Measurements from ENCODE around the gene ACVRL1. TPM values are rescaled to one million over a fixed set of nuclear protein-coding genes. Genes with fewer than 3 reads are reported as not detected.

The ACVRL1 gene
- total RNA-seq, 1 experiment from 2014 or later, result not detected

GRCh38 chr12:51963477-51963876 lies 56.2 kb downstream of the ACVRL1 start:
- Histone ChIP-seq H3K27ac (no peak overlapping the region), H3K79me2 (ENCODE audit: low read depth) (peaks cover 13% of the 10 kb centered on the region), H3K36me3 (ENCODE audit: low read depth) (no peaks in the 10 kb centered on the region; the same call in 1 of the 2 replicates), H2AFZ (no peak overlapping the region), H3F3A (ENCODE audit: insufficient read depth, low read depth) (no peaks in the 10 kb centered on the region; the same call in 1 of the 2 replicates), H3K9me3 (ENCODE audit: insufficient read depth, low read depth) (no peaks in the 10 kb centered on the region), H3K9me2 (ENCODE audit: insufficient read depth) (no peaks in the 10 kb centered on the region), H3K4me2 (no peak overlapping the region), H4K20me1 (ENCODE audit: insufficient read depth) (no peaks in the 10 kb centered on the region; the same call in 1 of the 2 replicates), H3K27me3 (ENCODE audit: insufficient read depth, low read depth) (no peaks in the 10 kb centered on the region), H3K4me3 (no peak overlapping the region), H3K4me1 (replicated peaks; ENCODE audit: insufficient read depth) (no peaks in the 10 kb centered on the region)
- CTCF ChIA-PET, result no interaction called here
- DNase-seq, result no peak
- no TSS peak for BruUV-seq (replicated peaks)
- POLR2A ChIA-PET (ENCODE audit: unreplicated experiment), result no interaction called here
- TF ChIP-seq, protein P1, sequence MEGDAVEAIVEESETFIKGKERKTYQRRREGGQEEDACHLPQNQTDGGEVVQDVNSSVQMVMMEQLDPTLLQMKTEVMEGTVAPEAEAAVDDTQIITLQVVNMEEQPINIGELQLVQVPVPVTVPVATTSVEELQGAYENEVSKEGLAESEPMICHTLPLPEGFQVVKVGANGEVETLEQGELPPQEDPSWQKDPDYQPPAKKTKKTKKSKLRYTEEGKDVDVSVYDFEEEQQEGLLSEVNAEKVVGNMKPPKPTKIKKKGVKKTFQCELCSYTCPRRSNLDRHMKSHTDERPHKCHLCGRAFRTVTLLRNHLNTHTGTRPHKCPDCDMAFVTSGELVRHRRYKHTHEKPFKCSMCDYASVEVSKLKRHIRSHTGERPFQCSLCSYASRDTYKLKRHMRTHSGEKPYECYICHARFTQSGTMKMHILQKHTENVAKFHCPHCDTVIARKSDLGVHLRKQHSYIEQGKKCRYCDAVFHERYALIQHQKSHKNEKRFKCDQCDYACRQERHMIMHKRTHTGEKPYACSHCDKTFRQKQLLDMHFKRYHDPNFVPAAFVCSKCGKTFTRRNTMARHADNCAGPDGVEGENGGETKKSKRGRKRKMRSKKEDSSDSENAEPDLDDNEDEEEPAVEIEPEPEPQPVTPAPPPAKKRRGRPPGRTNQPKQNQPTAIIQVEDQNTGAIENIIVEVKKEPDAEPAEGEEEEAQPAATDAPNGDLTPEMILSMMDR (conservative IDR thresholded peaks at IDR 0.05), result no peak
- no peak for TF ChIP-seq EZH2 (IDR thresholded peaks at IDR 0.05; ENCODE audit: low read depth)
- intact Hi-C loops (cut with micrococcal nuclease; ENCODE audit: unreplicated experiment), result no loop called here

- intact Hi-C loops (cut with micrococcal nuclease; ENCODE audit: unreplicated experiment), result no loop called here
- H3K4me2 ChIP-seq, result no peak overlapping the region
- BruUV-seq (replicated peaks), result no TSS peak
These were observed 62.3 kb downstream of the ACVRL1 start for GRCh38 chr12:51969643-51970042.

GRCh38 chr12:51970904-51971646 lies 63.8 kb downstream of the ACVRL1 start:
- TF ChIP-seq, protein P1 (conservative IDR thresholded peaks at IDR 0.05), result 0 out of 2 replicates have a peak, but pooled peaks have one; percentile 39
- no peak for TF ChIP-seq EZH2 (IDR thresholded peaks at IDR 0.05; ENCODE audit: low read depth)
- DNase-seq, result no peak
- H3K27ac ChIP-seq, result no peak overlapping the region
- 0 out of 2 replicates have a peak, but pooled peaks cover 3% of the 10 kb centered on the region for H3K4me1 ChIP-seq (replicated peaks; ENCODE audit: insufficient read depth)
- H3K79me2 ChIP-seq (ENCODE audit: low read depth), result no peaks in the 10 kb centered on the region
- no TSS peak for BruUV-seq (replicated peaks)
- H3K4me3 ChIP-seq, result no peak overlapping the region
- no peaks in the 10 kb centered on the region for H3K9me3 ChIP-seq (ENCODE audit: insufficient read depth, low read depth)
- no peaks in the 10 kb centered on the region for H3K9me2 ChIP-seq (ENCODE audit: insufficient read depth)
- CTCF ChIA-PET, result no interaction called here
- POLR2A ChIA-PET (ENCODE audit: unreplicated experiment), result no interaction called here
- no peaks in the 10 kb centered on the region for H3K27me3 ChIP-seq (ENCODE audit: insufficient read depth, low read depth)
- H2AFZ ChIP-seq, result no peak overlapping the region
- no peak overlapping the region for H3K4me2 ChIP-seq
- peaks cover 22% of the 10 kb centered on the region for H4K20me1 ChIP-seq (ENCODE audit: insufficient read depth)
- H3F3A ChIP-seq (ENCODE audit: insufficient read depth, low read depth), result no peaks in the 10 kb centered on the region
- no peaks in the 10 kb centered on the region for H3K36me3 ChIP-seq (ENCODE audit: low read depth)
- intact Hi-C loops (cut with micrococcal nuclease; ENCODE audit: unreplicated experiment), result no loop called here

More at GRCh38 chr12:51969643-51970042, 62.3 kb downstream of the ACVRL1 start:
- H3K27ac ChIP-seq, result no peak overlapping the region
- H3K4me3 ChIP-seq, result no peak overlapping the region
- 0 out of 2 replicates have a peak, but pooled peaks cover 3% of the 10 kb centered on the region for H3K4me1 ChIP-seq (replicated peaks; ENCODE audit: insufficient read depth)
- H3K27me3 ChIP-seq (ENCODE audit: insufficient read depth, low read depth), result no peaks in the 10 kb centered on the region
- no peaks in the 10 kb centered on the region for H3F3A ChIP-seq (ENCODE audit: insufficient read depth, low read depth)
- no peaks in the 10 kb centered on the region for H3K9me2 ChIP-seq (ENCODE audit: insufficient read depth)
- H3K36me3 ChIP-seq (ENCODE audit: low read depth), result no peaks in the 10 kb centered on the region
- H3K9me3 ChIP-seq (ENCODE audit: insufficient read depth, low read depth), result no peaks in the 10 kb centered on the region
- no peaks in the 10 kb centered on the region for H3K79me2 ChIP-seq (ENCODE audit: low read depth)
- no peak for DNase-seq
- peaks cover 20% of the 10 kb centered on the region for H4K20me1 ChIP-seq (ENCODE audit: insufficient read depth)
- no peak overlapping the region for H2AFZ ChIP-seq
- CTCF ChIA-PET, result no interaction called here
- POLR2A ChIA-PET (ENCODE audit: unreplicated experiment), result no interaction called here
- no peak for TF ChIP-seq EZH2 (IDR thresholded peaks at IDR 0.05; ENCODE audit: low read depth)
- TF ChIP-seq, protein P1 (conservative IDR thresholded peaks at IDR 0.05), result no peak

Measured in PC-9 (cell line).